ENCODE measurements around the gene OTUB2. TPM values are rescaled to one million over a fixed set of nuclear protein-coding genes. Genes with fewer than 3 reads are reported as not detected.

Gene OTUB2
- total RNA-seq, 1 donor from 2014 or later = 0.27 TPM

DNA sequence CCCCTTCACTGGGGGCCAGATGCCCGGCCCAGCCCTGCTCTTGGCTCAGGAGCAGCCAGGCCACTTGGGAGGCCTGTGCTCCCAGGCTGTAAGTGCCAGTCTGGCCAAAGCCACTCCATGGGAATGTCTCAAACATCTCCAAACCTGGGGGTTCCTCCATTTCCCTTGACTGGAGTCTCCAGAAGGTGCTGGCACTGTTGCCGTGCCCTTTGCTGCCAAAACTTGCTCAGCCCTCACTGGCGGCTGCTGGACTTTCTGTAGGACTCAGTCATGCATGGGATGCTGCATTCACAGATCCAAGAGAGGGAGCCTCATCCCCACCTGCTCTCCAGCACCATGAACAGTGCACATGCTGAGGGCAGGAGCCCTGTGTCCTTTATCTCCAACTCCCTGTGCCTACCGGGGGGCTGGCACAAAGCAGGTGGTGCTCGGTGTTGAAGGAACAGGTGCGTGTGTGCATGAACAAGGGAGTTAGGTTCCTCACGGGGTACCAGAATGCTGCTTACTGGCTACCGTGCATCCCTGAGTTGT, 9.6 kb upstream of the OTUB2 start:
- intact Hi-C loops (cut with micrococcal nuclease) = no loop called here
- no peaks in the 10 kb centered on the region for H3K9me3 ChIP-seq (replicated peaks)
- no peaks in the 10 kb centered on the region for H3K4me1 ChIP-seq
- H3K27me3 ChIP-seq (ENCODE audit: low read depth) = peaks cover under 1% of the 10 kb centered on the region
- no peaks in the 10 kb centered on the region for H3K36me3 ChIP-seq
- H3K27ac ChIP-seq (replicated peaks) = no peak overlapping the region
- no peak overlapping the region for H3K4me3 ChIP-seq
- TF ChIP-seq, protein P1, sequence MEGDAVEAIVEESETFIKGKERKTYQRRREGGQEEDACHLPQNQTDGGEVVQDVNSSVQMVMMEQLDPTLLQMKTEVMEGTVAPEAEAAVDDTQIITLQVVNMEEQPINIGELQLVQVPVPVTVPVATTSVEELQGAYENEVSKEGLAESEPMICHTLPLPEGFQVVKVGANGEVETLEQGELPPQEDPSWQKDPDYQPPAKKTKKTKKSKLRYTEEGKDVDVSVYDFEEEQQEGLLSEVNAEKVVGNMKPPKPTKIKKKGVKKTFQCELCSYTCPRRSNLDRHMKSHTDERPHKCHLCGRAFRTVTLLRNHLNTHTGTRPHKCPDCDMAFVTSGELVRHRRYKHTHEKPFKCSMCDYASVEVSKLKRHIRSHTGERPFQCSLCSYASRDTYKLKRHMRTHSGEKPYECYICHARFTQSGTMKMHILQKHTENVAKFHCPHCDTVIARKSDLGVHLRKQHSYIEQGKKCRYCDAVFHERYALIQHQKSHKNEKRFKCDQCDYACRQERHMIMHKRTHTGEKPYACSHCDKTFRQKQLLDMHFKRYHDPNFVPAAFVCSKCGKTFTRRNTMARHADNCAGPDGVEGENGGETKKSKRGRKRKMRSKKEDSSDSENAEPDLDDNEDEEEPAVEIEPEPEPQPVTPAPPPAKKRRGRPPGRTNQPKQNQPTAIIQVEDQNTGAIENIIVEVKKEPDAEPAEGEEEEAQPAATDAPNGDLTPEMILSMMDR (IDR thresholded peaks at IDR 0.05; ENCODE audit: borderline replicate concordance) = no peak
- DNase-seq = no peak

DNA sequence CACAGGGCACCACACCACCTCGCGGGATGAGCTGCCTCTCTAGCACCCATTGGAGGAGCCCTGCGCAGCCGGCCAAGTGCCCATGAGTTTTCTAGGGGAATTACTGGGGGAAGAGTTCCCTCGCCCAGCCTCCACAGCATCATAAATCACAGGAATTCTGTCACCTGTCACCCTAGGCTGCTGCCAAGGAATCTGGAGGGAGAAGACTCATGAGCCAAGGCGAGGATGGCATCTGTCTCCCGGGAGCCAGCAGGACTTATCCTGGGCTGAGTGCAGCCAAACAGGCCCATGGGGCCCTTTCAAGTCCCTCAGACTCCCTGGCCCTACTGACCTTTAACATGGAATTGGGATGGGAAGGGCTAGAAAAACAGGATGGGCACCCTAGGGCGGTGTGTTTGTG, 7.8 kb upstream of the OTUB2 start:
- H3K4me3 ChIP-seq = no peak overlapping the region
- intact Hi-C loops (cut with micrococcal nuclease) = no loop called here
- no peaks in the 10 kb centered on the region for H3K27me3 ChIP-seq (ENCODE audit: low read depth)
- no peaks in the 10 kb centered on the region for H3K36me3 ChIP-seq
- no peak overlapping the region for H3K27ac ChIP-seq (replicated peaks)
- TF ChIP-seq, protein P1 (IDR thresholded peaks at IDR 0.05; ENCODE audit: borderline replicate concordance) = no peak
- no peaks in the 10 kb centered on the region for H3K9me3 ChIP-seq (replicated peaks)
- H3K4me1 ChIP-seq = no peaks in the 10 kb centered on the region
- no peak for DNase-seq

DNA sequence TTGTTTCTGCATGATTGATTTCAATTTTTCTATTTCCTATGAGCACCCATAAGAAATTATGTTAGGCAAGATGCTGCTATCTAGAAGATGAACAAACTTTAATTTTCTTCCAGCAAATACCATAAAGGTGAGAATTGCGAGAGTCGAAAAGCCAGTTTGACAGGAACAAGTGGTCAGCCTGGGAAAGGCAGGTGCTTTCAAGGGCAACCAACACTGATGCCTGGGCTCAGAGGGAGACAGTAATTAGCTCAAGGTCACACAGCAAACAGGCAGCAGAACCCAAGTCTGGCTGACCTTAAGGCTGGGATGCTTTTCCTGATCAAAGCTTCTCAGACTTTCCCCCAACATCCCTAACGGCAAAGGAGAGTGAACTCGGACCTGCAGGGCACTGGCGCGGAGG, 6.8 kb upstream of the OTUB2 start:
- Histone ChIP-seq H3K27ac (replicated peaks) (no peak overlapping the region), H3K36me3 (no peaks in the 10 kb centered on the region), H3K9me3 (replicated peaks) (no peaks in the 10 kb centered on the region), H3K27me3 (ENCODE audit: low read depth) (no peaks in the 10 kb centered on the region), H3K4me3 (no peak overlapping the region), H3K4me1 (no peaks in the 10 kb centered on the region)
- TF ChIP-seq, protein P1 (IDR thresholded peaks at IDR 0.05; ENCODE audit: borderline replicate concordance) = no peak
- DNase-seq = no peak
- intact Hi-C loops (cut with micrococcal nuclease) = no loop called here

DNA sequence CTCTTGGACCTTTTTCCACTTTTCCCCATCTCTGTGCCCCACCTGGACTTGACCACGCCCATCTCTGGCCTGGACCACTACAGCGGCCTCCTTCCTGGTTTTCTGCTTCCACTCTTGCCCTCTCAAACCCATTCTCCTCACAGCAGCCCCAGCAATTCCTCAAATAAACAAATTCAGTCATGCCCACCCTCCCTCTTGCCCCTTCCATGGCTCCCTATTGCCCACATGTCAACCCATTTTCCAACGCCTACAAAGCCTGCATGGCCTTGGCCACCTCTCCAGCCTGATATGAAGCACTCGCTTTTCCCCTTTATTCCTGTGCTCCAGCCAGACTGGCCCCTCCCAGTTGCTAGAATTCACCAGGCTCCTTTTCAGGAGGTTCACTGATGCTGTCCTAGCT, 5.9 kb upstream of the OTUB2 start:
- H3K9me3 ChIP-seq (replicated peaks) = no peaks in the 10 kb centered on the region
- H3K36me3 ChIP-seq = no peaks in the 10 kb centered on the region
- H3K4me3 ChIP-seq = no peak overlapping the region
- TF ChIP-seq, protein P1 (IDR thresholded peaks at IDR 0.05; ENCODE audit: borderline replicate concordance) = no peak
- H3K27ac ChIP-seq (replicated peaks) = no peak overlapping the region
- H3K4me1 ChIP-seq = no peaks in the 10 kb centered on the region
- no peak for DNase-seq
- H3K27me3 ChIP-seq (ENCODE audit: low read depth) = no peaks in the 10 kb centered on the region
- intact Hi-C loops (cut with micrococcal nuclease) = no loop called here

DNA sequence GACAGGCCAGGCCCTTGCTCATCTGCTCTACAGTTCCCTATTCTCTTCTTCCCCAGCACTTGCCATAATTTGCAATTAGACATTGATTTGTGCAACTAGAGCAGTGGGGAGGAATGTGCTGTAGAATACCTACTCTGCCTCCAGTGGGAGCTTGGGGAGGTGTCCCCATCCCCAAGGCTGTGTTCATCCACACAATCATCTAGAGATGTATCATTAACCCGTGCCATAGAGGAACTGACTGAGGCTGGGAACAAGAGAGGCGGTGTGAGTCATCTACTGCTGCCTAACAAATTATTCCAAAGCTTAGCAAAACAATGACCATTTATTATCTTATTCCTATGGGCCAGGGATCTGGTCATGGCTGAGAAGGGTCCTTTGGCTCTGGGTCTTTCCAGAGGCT, 5.1 kb upstream of the OTUB2 start:
- DNase-seq = no peak
- intact Hi-C loops (cut with micrococcal nuclease) = no loop called here
- Histone ChIP-seq H3K27ac (replicated peaks) (no peak overlapping the region), H3K4me1 (no peaks in the 10 kb centered on the region), H3K27me3 (ENCODE audit: low read depth) (no peaks in the 10 kb centered on the region), H3K9me3 (replicated peaks) (no peaks in the 10 kb centered on the region), H3K4me3 (no peak overlapping the region), H3K36me3 (no peaks in the 10 kb centered on the region)
- TF ChIP-seq, protein P1 (IDR thresholded peaks at IDR 0.05; ENCODE audit: borderline replicate concordance) = no peak
